Measurements from ENCODE around the gene EVL.

DNA sequence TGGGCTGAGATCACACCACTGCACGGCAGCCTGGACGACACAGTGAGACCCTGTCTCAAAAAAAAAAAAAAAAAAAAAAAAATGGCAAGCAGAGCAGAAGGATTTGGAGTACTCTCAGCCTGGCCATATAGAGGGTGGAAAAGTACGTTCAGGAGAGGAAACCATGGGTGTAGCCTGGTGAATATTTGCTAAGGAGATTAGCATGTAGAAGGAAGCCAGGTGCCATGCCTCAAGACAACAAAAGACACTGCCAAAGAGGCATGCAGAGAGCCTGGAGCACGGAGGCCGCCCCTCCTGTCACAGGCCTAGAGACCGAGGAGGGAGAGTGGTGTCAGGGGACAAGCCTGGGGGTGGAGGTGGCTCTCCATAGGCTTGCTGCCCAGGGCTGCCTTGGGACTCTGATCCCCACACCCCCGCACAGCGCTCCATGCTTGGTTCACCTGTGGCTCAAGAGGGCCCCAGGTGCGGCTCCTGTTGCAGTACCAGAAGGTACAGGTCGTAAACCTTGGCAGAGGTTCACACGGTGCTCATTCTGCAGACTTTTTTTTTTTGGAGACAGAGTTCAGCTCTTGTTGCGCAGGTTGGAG is 122.1 kb downstream of the EVL start:
- TF ChIP-seq SP1 (IDR thresholded peaks at IDR 0.05) (no peak), ZNF384 (IDR thresholded peaks at IDR 0.05) (no peak), TARDBP (IDR thresholded peaks at IDR 0.05) (no peak), SUZ12 (IDR thresholded peaks at IDR 0.05) (no peak), CTBP1 (IDR thresholded peaks at IDR 0.05; ENCODE audit: borderline replicate concordance) (no peak)
- TF ChIP-seq, protein P1, sequence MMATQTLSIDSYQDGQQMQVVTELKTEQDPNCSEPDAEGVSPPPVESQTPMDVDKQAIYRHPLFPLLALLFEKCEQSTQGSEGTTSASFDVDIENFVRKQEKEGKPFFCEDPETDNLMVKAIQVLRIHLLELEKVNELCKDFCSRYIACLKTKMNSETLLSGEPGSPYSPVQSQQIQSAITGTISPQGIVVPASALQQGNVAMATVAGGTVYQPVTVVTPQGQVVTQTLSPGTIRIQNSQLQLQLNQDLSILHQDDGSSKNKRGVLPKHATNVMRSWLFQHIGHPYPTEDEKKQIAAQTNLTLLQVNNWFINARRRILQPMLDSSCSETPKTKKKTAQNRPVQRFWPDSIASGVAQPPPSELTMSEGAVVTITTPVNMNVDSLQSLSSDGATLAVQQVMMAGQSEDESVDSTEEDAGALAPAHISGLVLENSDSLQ (IDR thresholded peaks at IDR 0.05): no peak
